Thyroid gland (tissue), 4 donors: Measurements from ENCODE around the gene RPL29. TPM values are rescaled to one million over a fixed set of nuclear protein-coding genes. Genes with fewer than 3 reads are reported as not detected.

Source experiments
- DNase-seq, 2 donors: peaks; one replicate each; pipeline ENCODE4 v3.0.0-alpha.2; 2019
- H3K27ac ChIP-seq, 3 donors: fragments of 200-600 bp; sonication (generic); 1 replicate in 2 of 3; 2 replicates in 1 of 3; pipeline ENCODE4 v1.5.1; 2016 to 2019; ENCODE audit warnings: mild to moderate bottlenecking in 1 of 3, moderate library complexity in 1 of 3
- H3K27me3 ChIP-seq: fragments of 200-600 bp; sonication (generic); one replicate; pipeline ENCODE4 v1.5.1; 2019
- H3K36me3 ChIP-seq, 2 donors: fragments of 200-600 bp; sonication (generic); one replicate each; pipeline ENCODE4 v1.5.1; 2016 to 2019
- H3K4me1 ChIP-seq, 2 donors: fragments of 200-600 bp; sonication (generic); one replicate each; pipeline ENCODE4 v1.5.1; 2017 to 2019
- H3K4me3 ChIP-seq, 3 donors: fragments of 200-600 bp; sonication (generic); replicated peaks in 1 of 3; 1 replicate in 2 of 3; 2 replicates in 1 of 3; pipeline ENCODE4 v1.5.1; 2016; ENCODE audit warnings: mild to moderate bottlenecking in 1 of 3
- H3K9me3 ChIP-seq: fragments of 200-600 bp; sonication (generic); one replicate; pipeline ENCODE4 v1.5.1; 2017
- POLR2A ChIP-seq, 2 donors: fragments of 450-650 bp; IDR thresholded peaks; one replicate each; pipeline ENCODE4 v1.6.1; 2017; ENCODE audit warnings: antibody characterized with exemption in 2 of 2, mild to moderate bottlenecking in 2 of 2, moderate library complexity in 1 of 2
- WGBS, 2 donors: methylation state at CpG; one replicate each; pipeline ENCODE4 v1.1.5; 2017; 5-methylcytosine and 5-hydroxymethylcytosine counted together
- intact Hi-C: fragments of 100-400 bp; cut with DNase I; formaldehyde crosslinking; loops from one replicate; pipeline ENCODE4 v1.15.1; 2023
- total RNA-seq, 4 donors: library from RNA; depleted of rRNA; stranded (reverse); fragments of >200 nt; gene quantifications; one replicate each; pipeline ENCODE4 v1.2.3, GENCODE V29; 2016
- TF ChIP-seq, protein P1 (sequence below), 6 experiments: fragments of 200-600 bp in 3 of 6; fragments of 450-650 bp in 3 of 6; sonication (generic) in 3 of 6; IDR thresholded peaks; one replicate each; pipeline ENCODE4 v1.5.1; 2016 to 2019; ENCODE audit warnings: antibody characterized with exemption in 6 of 6, mild to moderate bottlenecking in 2 of 6, inconsistent platforms in 1 of 6, moderate library complexity in 1 of 6

The RPL29 gene
- total RNA-seq, 4 donors from 2014 or later, result 826 to 1,348 (median 1,271) TPM

DNA sequence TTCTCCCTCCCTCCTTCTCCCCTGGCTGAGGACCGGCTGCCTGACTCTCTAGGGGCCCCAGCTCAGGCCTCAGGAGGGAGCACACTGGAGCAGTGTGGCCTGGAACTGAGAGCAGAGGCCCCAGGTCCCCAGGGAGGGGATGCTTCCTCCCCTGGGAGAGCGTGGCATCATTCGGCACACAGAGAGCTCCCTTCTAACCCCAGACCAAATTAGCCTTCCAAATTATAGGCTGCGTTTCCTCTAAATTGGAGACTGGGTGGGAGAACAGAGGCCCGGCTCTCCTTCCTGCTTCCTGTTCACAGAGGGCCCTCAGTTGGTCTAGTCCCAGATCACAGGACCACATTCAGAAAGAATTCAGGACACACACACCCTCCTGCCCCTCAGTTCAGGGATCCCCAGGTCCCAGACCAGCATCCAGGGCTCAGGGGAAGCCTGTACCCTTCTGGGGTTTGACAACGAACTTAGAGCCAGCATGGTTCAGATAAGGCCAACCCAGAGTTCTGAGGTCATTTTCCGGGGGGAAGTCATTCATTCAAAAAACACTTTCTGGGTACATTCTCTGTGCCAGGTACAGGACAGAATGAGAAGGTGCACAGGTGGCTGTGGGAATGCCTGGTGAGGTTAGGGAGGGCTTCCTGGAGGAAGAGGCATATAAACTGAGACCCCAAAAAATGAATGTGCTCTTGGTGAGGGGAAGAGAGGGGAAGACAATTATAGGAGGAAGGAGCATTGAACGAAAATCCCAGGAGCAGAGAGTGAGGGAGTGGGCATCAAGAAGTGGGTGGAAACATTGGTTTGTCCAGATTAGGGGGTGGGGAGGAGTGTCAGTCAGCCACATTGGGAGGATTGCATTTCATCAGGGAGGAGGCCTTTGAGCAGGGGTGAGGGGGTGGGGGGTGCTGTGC, 28.4 kb upstream of the RPL29 start:
- Histone ChIP-seq H3K4me3 (no peak overlapping the region), H3K4me1 (peaks cover 0 to 37% of the 10 kb centered on the region in 2 donors)
- intact Hi-C loops, result no loop called here

DNA sequence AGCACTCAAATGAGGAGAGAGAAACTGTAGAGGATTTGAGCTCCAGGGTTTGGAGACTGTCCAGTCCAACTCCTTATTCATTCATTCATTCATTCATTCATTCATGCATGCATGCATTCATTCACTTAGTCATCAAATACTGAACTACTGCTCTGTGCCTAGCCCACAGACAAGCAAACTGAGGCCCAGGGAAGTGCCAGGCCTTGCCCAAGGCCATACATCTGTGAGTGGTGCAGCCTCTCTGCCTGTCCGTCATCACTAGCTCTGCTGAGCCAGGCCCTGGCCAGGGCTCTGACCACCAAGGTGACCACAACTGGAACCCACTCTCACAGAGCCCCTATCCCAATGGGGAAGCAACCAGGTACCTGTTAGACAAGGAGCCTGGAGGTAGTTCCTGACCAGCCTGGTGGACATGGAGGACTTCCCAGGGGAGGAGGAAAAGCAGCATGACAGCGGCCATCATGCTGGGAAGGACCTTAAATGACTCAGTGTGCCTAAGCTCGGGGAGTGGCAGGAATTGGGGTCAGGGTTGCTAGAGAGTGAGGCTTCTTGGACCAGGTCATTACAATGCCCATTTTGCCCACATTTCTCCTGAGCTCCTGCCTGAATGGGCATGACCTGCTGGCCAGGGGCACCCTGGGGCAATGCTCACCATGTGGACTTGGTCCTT, 27.5 kb upstream of the RPL29 start:
- TF ChIP-seq POLR2A (IDR thresholded peaks at IDR 0.05), result no peak
- TF ChIP-seq, protein P1, sequence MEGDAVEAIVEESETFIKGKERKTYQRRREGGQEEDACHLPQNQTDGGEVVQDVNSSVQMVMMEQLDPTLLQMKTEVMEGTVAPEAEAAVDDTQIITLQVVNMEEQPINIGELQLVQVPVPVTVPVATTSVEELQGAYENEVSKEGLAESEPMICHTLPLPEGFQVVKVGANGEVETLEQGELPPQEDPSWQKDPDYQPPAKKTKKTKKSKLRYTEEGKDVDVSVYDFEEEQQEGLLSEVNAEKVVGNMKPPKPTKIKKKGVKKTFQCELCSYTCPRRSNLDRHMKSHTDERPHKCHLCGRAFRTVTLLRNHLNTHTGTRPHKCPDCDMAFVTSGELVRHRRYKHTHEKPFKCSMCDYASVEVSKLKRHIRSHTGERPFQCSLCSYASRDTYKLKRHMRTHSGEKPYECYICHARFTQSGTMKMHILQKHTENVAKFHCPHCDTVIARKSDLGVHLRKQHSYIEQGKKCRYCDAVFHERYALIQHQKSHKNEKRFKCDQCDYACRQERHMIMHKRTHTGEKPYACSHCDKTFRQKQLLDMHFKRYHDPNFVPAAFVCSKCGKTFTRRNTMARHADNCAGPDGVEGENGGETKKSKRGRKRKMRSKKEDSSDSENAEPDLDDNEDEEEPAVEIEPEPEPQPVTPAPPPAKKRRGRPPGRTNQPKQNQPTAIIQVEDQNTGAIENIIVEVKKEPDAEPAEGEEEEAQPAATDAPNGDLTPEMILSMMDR (IDR thresholded peaks at IDR 0.05), result no peak
- DNase-seq, result no peak
- Histone ChIP-seq H3K9me3 (no peaks in the 10 kb centered on the region), H3K4me3 (no peak overlapping the region), H3K4me1 (peaks cover 0 to 37% of the 10 kb centered on the region in 2 donors), H3K27ac (peak overlapping the region in 2 of 3 donors; percentile 41 to 69), H3K36me3 (no peaks in the 10 kb centered on the region), H3K27me3 (no peaks in the 10 kb centered on the region)
- intact Hi-C loops, result no loop called here
- 92 to 96% methylated on average over 3 of the region's 3 CpGs for WGBS, 2 donors

More for the DNA sequence above, 28.4 kb upstream of the RPL29 start:
- Histone ChIP-seq H3K27ac (peak overlapping the region in 2 of 3 donors; percentile 41 to 69), H3K27me3 (no peaks in the 10 kb centered on the region), H3K9me3 (no peaks in the 10 kb centered on the region), H3K36me3 (no peaks in the 10 kb centered on the region)
- DNase-seq, result no peak
- TF ChIP-seq, protein P1 (IDR thresholded peaks at IDR 0.05), result no peak
- TF ChIP-seq POLR2A (IDR thresholded peaks at IDR 0.05), result no peak
- 66 to 68% methylated on average over 4 to 7 of the region's 8 CpGs for WGBS, 2 donors

DNA sequence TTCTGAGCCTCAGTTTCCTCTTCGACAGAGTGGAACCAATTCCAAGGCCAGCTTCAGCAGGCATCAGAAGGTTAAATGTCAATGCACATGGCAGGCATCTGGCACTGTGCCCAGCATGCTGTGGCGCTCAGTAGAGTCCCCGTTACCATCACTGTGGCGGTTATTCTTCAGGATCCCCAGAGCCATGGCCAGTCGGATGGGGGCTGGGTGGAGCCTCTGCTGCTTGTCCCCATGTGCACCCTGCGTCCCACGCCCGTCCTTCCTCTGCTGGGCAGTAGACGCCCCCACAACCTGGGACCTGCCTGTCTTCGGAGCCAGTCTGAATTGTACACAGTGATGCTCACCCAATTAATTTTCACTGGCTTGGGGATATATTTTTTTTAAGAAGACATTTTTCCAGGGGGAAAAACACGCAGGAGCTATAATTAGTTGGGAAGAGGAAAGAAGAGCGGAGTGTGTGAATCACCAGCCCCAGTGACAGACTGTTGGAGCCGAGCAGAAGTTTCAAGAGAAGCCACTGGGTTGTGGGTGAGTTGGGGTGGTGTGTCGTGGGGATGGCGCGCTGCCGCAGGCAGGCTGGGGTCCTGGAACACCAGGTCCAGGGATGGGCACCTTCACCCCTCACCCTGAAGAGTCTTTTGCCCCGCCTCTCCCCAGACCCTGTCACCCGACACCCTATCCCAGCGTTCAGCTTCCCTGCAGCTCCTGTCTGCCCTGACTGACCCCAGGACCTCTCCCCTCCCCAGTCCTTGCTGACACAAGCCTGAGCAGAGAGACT, 26.8 kb upstream of the RPL29 start:
- H3K4me1 ChIP-seq, result peaks cover 0 to 37% of the 10 kb centered on the region in 2 donors
- no peak overlapping the region for H3K4me3 ChIP-seq
- no peak for DNase-seq

DNA sequence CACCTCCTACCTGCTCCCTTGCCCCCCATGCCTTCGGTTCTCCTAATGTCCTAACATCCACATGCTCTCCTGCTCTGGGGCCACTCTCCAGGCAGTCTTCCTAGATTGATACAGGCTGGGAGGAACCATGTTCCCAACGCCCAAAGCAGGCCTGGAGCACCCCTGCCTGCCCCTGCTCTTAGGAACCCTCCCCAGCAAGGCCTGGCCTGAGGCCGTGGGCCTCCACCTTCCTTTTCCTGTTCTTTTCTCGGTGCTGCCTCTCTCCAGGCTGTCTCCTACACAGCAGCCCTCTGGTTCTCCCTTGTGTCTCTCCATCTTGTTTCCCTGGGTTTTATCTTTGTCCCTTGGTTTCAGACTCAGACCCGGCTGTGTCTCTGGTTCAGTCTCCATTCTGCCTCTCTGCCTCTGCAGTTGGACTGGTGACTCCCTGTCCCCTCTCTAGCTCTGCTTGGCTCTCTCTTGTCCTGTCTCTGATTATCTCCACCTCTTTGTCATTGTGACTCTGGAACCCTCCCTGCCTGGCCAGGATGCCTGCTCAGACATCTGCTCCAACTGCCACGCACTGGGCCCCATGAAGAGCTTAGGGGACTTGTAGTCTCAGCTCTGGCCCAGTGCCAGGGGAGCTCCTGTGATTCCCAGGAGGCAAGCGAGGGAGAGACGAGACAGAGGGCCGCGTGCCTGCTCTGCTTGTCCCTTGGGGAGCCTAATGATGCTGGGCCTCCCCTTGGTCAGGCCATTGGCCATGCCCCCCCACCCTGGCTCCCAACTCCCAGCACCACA, 26.0 kb upstream of the RPL29 start:
- peak; percentile 32 to 48 for DNase-seq
- intact Hi-C loops, result no loop called here
- no peak overlapping the region for H3K4me3 ChIP-seq
- peaks cover 0 to 37% of the 10 kb centered on the region in 2 donors for H3K4me1 ChIP-seq
- no peaks in the 10 kb centered on the region for H3K27me3 ChIP-seq
- WGBS, 2 donors, result 52 to 70% methylated on average over 9 to 10 of the region's 10 CpGs
- H3K9me3 ChIP-seq, result no peaks in the 10 kb centered on the region
- H3K27ac ChIP-seq, result peak overlapping the region in 2 of 3 donors; percentile 29 to 69
- TF ChIP-seq POLR2A (IDR thresholded peaks at IDR 0.05), result no peak
- TF ChIP-seq, protein P1 (IDR thresholded peaks at IDR 0.05), result no peak
- H3K36me3 ChIP-seq, result no peaks in the 10 kb centered on the region

More for the DNA sequence above, 26.8 kb upstream of the RPL29 start:
- WGBS, 2 donors, result 69 to 74% methylated on average over 20 of the region's 20 CpGs
- TF ChIP-seq POLR2A (IDR thresholded peaks at IDR 0.05), result no peak
- TF ChIP-seq, protein P1 (IDR thresholded peaks at IDR 0.05), result no peak
- intact Hi-C loops, result no loop called here
- H3K27me3 ChIP-seq, result no peaks in the 10 kb centered on the region
- peak overlapping the region in 2 of 3 donors; percentile 29 to 69 for H3K27ac ChIP-seq
- no peaks in the 10 kb centered on the region for H3K9me3 ChIP-seq
- H3K36me3 ChIP-seq, result no peaks in the 10 kb centered on the region
